Loucy (cell line): Measurements from ENCODE around the gene DPCD.

Experiments
- CTCF ChIP-seq: fragments of 200-600 bp; sonication (generic); conservative IDR thresholded peaks from 2 replicates; pipeline ENCODE4 v1.5.1; 2014; ENCODE audit warnings: mild to moderate bottlenecking, antibody characterized with exemption, low read length
- EZH2phosphoT487 ChIP-seq: fragments of 200-600 bp; IDR thresholded peaks from 2 replicates; pipeline ENCODE4 v1.6.1; 2018; ENCODE audit warnings: antibody characterized with exemption, mild to moderate bottlenecking, moderate library complexity, borderline replicate concordance

DNA sequence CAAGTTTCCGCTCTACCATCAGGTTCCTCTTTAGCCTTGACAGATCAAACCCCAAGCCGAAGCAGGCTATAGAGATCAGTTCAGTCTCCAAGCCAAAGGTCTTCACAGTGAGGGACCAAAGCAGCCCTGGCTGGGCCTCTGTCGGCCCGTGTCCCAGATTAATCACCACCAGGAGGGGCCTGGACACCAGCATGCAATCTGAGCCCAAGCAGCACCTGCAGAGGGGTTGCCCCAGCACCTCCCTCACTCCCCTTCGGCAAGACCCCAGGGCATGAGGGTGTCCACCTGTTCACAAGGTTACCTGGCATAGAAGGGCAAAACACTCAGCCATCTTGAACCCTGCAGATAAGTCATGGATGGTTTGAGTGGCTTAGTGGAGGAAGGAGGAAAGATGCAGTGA lies 70.9 kb downstream of the DPCD start:
- TF ChIP-seq CTCF = no peak
- no peak for TF ChIP-seq EZH2phosphoT487
